NB4 (cell line): ENCODE measurements around the gene SLX9.

Source experiments
- POLR2A ChIP-seq: IDR thresholded peaks from 2 replicates; pipeline ENCODE4 v1.6.1; 2011; ENCODE audit warnings: mild to moderate bottlenecking; ENCODE audit not compliant: insufficient read length; ENCODE audit errors: extremely low read depth
- TF ChIP-seq, protein P1 (sequence below): IDR thresholded peaks from one replicate; pipeline ENCODE4 v1.5.1; 2012; ENCODE audit warnings: low read depth, low read length

DNA sequence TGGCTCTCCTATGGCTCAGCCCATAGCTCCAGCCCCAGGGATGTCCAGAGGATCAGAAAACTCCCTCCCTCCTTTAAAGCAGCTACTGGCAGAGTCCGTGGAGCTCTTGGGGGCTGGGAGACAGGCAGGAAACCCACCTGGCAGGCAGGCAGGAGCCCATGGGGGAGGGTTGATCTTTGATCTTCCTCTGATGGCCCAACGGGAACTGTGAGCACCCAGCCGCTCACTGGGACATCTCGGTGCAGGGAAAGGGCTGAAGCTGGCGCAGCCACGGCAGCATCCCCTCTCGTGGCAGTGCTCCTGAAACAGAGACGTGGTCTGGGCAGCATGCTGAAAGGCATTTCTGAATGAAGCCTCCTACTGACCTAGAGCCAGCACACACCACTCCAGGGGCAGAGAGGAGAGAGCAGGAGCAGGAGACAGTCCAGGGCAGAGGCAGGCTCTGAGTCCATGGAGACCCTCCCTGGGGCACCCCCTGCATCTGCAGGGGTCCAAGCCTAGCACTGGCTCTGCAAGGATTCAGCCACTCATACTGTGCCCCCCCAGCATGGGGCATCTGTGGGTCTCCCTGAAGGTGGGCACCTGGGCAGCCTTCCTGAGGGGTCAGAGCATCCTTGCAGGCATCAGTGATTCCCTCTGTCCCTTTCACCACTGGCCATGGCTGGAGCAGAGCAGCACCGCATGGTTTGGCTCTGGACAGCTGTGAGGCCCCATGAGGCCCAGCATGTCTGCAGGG, 4.9 kb upstream of the SLX9 start:
- TF ChIP-seq, protein P1, sequence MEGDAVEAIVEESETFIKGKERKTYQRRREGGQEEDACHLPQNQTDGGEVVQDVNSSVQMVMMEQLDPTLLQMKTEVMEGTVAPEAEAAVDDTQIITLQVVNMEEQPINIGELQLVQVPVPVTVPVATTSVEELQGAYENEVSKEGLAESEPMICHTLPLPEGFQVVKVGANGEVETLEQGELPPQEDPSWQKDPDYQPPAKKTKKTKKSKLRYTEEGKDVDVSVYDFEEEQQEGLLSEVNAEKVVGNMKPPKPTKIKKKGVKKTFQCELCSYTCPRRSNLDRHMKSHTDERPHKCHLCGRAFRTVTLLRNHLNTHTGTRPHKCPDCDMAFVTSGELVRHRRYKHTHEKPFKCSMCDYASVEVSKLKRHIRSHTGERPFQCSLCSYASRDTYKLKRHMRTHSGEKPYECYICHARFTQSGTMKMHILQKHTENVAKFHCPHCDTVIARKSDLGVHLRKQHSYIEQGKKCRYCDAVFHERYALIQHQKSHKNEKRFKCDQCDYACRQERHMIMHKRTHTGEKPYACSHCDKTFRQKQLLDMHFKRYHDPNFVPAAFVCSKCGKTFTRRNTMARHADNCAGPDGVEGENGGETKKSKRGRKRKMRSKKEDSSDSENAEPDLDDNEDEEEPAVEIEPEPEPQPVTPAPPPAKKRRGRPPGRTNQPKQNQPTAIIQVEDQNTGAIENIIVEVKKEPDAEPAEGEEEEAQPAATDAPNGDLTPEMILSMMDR, result no peak
- TF ChIP-seq POLR2A, result no peak
